DND-41 (cell line): ENCODE measurements around the gene NCK2.

Experiments
- ATAC-seq: fragments of 200-7000 bp; cut with Tn5 transposase; 3 replicates; pipeline ENCODE4 v1.9.1; 2021; ENCODE audit warnings: low read depth; ENCODE audit not compliant: insufficient read depth
- DNase-seq: peaks from one replicate; pipeline ENCODE4 v3.0.0-alpha.2; 2020
- H2AFZ ChIP-seq: 2 replicates; pipeline ENCODE4 v1.6.0; 2012; ENCODE audit warnings: low read depth, low read length
- H3K27ac ChIP-seq: 2 replicates; pipeline ENCODE4 v1.5.1; 2012; ENCODE audit warnings: low read length, inconsistent platforms
- H3K27me3 ChIP-seq: fragments of 200-600 bp; sonication (generic); 2 replicates; pipeline ENCODE4 v1.6.0; 2012; ENCODE audit warnings: low read length, mild to moderate bottlenecking, inconsistent platforms; ENCODE audit not compliant: insufficient read depth, poor library complexity
- H3K36me3 ChIP-seq: 2 replicates; pipeline ENCODE4 v1.5.1; 2012; ENCODE audit warnings: low read length, inconsistent platforms; ENCODE audit not compliant: insufficient read depth
- H3K4me1 ChIP-seq: 2 replicates; pipeline ENCODE4 v1.5.1; 2012; ENCODE audit warnings: mild to moderate bottlenecking, low read length; ENCODE audit not compliant: insufficient read depth
- H3K4me2 ChIP-seq: 2 replicates; pipeline ENCODE4 v1.6.0; 2012; ENCODE audit warnings: mild to moderate bottlenecking, moderate library complexity, low read length, inconsistent platforms; ENCODE audit not compliant: insufficient read depth
- H3K4me3 ChIP-seq, 2 experiments: fragments of 200-600 bp in 1 of 2; shearing (Covaris generic) in 1 of 2; 2 replicates each; pipeline ENCODE4 v1.5.1; 2012 to 2016; ENCODE audit warnings: inconsistent platforms in 2 of 2, low read length in 2 of 2, mild to moderate bottlenecking in 2 of 2, low read depth in 1 of 2, moderate library complexity in 1 of 2
- H3K79me2 ChIP-seq: 2 replicates; pipeline ENCODE4 v1.6.0; 2012; ENCODE audit warnings: low read length, inconsistent platforms; ENCODE audit not compliant: insufficient read depth
- H3K9ac ChIP-seq: 2 replicates; pipeline ENCODE4 v1.6.0; 2012; ENCODE audit warnings: low read depth, mild to moderate bottlenecking, inconsistent platforms, low read length, moderate library complexity
- H3K9me3 ChIP-seq: 2 replicates; pipeline ENCODE4 v1.5.1; 2012; ENCODE audit warnings: low read length, moderate library complexity, mild to moderate bottlenecking, inconsistent platforms; ENCODE audit not compliant: insufficient read depth, severe bottlenecking
- H4K20me1 ChIP-seq: 2 replicates; pipeline ENCODE4 v1.6.0; 2012; ENCODE audit warnings: low read length; ENCODE audit not compliant: insufficient read depth
- EZH2 ChIP-seq: IDR thresholded peaks from 3 replicates; pipeline ENCODE4 v1.6.1; 2012; ENCODE audit warnings: borderline replicate concordance, low read depth, mild to moderate bottlenecking, moderate library complexity, low read length, inconsistent platforms; ENCODE audit not compliant: severe bottlenecking
- TF ChIP-seq, protein P1 (sequence below): IDR thresholded peaks from 2 replicates; pipeline ENCODE4 v1.5.1; 2012; ENCODE audit warnings: borderline replicate concordance, low read length, moderate library complexity, mild to moderate bottlenecking; ENCODE audit not compliant: poor library complexity, severe bottlenecking; ENCODE audit errors: extremely low read depth

Gene NCK2

DNA sequence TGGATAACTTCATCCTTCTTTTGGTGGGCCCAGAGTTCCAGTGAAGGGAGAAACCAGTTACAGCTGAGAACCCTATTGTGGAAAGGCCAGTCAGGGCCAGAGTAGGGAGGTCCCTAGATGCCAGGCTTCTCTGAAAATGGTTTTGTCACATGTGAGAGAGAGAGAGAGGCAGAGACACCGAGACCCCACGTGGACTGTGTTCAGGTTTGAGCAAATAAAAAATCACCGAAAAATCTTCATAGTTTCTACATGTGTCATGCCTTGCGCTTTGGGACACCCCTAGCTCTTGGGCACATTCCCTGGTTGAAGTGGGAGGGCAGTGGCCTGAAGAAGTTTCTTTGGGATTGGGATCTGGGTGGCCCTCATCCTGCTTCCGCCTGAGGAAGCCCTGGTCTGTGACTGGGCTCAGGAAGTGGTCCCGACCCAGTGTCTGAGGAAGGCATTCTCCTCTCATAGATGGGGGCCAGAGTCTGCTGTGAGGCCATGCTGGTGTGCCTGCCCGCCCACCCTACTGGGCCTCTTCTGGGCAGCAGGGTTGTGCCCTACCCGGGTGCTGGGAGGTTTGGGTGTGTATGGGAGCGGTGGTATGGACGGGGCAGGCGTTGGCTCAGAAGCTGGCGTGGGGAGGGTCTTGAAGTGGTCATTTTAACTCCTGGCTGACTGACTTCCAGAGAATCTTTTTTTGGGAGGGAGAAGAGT is 16.1 kb downstream of the NCK2 start:
- Histone ChIP-seq H3K36me3 (peaks cover 7% of the 10 kb centered on the region), H3K27me3 (no peaks in the 10 kb centered on the region), H3K9me3 (no peaks in the 10 kb centered on the region), H3K9ac (no peak overlapping the region), H3K27ac (peak overlapping the region; percentile 27; the same call in 1 of the 2 replicates), H3K4me3 (no peak overlapping the region), H3K4me1 (peaks cover 3% of the 10 kb centered on the region), H2AFZ (no peak overlapping the region), H3K4me2 (no peak overlapping the region), H4K20me1 (peaks cover 66% of the 10 kb centered on the region), H3K79me2 (peaks cover 99% of the 10 kb centered on the region)
- DNase-seq (no peak), ATAC-seq (no peak)
- TF ChIP-seq, protein P1, sequence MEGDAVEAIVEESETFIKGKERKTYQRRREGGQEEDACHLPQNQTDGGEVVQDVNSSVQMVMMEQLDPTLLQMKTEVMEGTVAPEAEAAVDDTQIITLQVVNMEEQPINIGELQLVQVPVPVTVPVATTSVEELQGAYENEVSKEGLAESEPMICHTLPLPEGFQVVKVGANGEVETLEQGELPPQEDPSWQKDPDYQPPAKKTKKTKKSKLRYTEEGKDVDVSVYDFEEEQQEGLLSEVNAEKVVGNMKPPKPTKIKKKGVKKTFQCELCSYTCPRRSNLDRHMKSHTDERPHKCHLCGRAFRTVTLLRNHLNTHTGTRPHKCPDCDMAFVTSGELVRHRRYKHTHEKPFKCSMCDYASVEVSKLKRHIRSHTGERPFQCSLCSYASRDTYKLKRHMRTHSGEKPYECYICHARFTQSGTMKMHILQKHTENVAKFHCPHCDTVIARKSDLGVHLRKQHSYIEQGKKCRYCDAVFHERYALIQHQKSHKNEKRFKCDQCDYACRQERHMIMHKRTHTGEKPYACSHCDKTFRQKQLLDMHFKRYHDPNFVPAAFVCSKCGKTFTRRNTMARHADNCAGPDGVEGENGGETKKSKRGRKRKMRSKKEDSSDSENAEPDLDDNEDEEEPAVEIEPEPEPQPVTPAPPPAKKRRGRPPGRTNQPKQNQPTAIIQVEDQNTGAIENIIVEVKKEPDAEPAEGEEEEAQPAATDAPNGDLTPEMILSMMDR: no peak
- no peak for TF ChIP-seq EZH2

DNA sequence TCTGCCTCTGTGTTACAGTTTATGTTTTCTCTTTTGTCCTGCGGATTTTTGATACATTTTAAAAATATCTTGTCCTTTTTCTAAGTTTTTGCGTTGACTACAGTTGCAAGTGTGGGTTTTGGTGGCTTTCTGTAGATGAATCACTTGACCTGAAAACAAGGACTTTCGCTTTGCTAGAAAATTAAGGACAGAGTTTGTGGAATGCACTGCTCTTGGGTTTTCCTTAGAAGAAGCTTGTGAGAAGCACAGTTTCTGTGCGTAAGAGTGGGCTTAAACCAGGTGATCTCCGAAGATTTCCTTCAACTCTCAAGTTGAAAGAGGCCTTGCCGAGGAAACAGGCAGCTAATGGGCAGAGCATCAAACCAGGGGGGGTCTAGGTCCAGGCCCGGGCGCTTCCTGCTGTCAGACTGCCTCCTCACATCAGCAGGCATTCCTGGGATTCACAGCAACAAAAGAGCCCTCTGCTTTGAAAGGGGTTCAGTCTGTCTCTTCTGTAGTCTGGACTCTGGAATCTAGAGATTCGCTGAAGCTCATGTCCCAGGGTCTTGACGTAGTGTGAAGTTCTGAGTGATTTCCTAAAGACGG is 17.3 kb downstream of the NCK2 start:
- no peak for TF ChIP-seq EZH2
- TF ChIP-seq, protein P1: no peak
- Histone ChIP-seq H3K79me2 (peaks cover 99% of the 10 kb centered on the region), H3K4me1 (no peaks in the 10 kb centered on the region), H3K9ac (no peak overlapping the region), H2AFZ (no peak overlapping the region), H4K20me1 (peaks cover 69% of the 10 kb centered on the region), H3K9me3 (no peaks in the 10 kb centered on the region), H3K27me3 (no peaks in the 10 kb centered on the region), H3K4me3 (no peak overlapping the region), H3K4me2 (no peak overlapping the region), H3K36me3 (peaks cover 12% of the 10 kb centered on the region), H3K27ac (no peak overlapping the region)
- ATAC-seq (no peak), DNase-seq (no peak)

DNA sequence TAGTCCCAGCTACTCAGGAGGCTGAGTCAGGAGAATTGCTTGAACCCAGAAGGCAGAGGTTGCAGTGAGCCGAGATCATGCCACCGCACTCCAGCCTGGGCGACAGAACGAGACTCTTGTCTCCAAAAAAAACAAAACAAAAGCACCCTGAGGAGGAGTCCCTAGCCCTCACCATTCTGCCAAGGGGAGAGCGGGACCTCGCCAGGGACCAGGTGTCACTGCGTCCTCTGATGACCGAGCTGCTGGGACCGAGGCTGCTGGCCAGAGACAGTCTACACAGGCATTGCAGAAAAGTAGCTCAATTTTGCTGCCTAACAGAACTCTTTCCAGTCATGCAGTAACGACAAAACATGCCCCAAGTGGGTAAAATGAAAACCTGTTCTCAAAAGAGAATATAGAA is 18.4 kb downstream of the NCK2 start:
- Histone ChIP-seq H2AFZ (no peak overlapping the region), H3K27ac (no peak overlapping the region), H3K36me3 (peaks cover 15% of the 10 kb centered on the region), H3K79me2 (peaks cover 99% of the 10 kb centered on the region), H3K4me3 (no peak overlapping the region), H4K20me1 (peaks cover 67% of the 10 kb centered on the region), H3K4me2 (no peak overlapping the region), H3K4me1 (no peaks in the 10 kb centered on the region), H3K27me3 (no peaks in the 10 kb centered on the region), H3K9ac (no peak overlapping the region), H3K9me3 (no peaks in the 10 kb centered on the region)
- no peak for ATAC-seq
- no peak for DNase-seq
- TF ChIP-seq, protein P1: no peak
- no peak for TF ChIP-seq EZH2
